HG03045 (cell line): ENCODE results near the gene TP53I11.

Experiments used
- ATAC-seq: cut with Tn5 transposase; IDR thresholded peaks from one replicate; pipeline ENCODE4 v1.9.1; 2021; ENCODE audit warnings: mild to moderate bottlenecking, moderate library complexity; ENCODE audit not compliant: unreplicated experiment

Gene TP53I11

DNA sequence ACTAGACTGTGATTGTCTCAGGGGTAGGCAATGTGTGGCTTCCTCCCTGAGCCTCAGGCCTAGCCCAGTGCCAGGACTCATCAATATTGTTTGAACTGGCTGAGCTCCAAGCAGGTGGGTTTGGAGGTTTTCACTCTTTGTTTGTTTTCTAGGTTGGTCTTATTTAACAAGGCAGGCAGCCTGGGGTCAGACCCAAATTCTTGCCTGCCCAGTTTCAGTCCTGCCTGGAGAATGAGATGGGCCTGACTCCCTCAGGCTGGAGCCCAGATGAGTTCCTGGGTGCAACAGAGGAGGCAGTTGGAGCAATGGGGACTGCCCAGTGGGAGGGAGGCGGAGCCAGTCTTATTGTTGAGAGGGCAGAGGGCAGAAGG is 28.3 kb upstream of the TP53I11 start:
- no peak for ATAC-seq

GRCh38 chr11:44978274-44978960 is 27.7 kb upstream of the TP53I11 start:
- no peak for ATAC-seq

- ATAC-seq: no peak
Measured at GRCh38 chr11:44977493-44977984, 26.9 kb upstream of the TP53I11 start.

GRCh38 chr11:44976576-44976975 is 25.9 kb upstream of the TP53I11 start:
- ATAC-seq: no peak

DNA sequence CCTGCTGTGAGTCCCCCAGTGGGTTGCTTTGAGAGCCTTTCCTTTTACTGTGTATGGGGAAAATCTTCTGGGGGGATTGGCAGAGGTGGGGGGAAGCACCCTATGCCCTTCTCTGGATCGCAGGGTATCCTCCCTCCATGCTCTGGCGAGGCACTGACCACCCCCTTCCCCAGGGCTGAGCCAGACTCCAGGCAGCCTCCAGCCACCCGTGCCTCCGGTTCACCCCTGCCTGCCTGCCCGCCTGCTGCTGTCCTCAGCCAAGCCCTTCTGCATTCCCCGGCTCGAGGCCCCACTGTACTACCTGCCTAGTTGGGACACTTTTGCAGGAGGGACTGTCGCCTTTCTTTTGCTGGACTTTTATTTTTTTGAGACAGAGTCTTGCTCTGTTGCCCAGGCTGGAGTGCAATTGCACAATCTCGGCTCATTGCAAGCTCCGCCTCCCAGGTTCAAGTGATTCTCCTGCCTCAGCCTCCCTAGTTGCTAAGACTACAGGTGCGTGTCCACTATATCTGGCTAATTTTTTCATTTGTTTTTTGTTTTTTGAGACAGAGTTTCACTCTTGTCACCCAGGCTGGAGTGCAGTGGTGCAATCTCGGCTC is 23.8 kb upstream of the TP53I11 start:
- ATAC-seq: no peak

- no peak for ATAC-seq
Measured at GRCh38 chr11:44973632-44974401, 23.1 kb upstream of the TP53I11 start.

DNA sequence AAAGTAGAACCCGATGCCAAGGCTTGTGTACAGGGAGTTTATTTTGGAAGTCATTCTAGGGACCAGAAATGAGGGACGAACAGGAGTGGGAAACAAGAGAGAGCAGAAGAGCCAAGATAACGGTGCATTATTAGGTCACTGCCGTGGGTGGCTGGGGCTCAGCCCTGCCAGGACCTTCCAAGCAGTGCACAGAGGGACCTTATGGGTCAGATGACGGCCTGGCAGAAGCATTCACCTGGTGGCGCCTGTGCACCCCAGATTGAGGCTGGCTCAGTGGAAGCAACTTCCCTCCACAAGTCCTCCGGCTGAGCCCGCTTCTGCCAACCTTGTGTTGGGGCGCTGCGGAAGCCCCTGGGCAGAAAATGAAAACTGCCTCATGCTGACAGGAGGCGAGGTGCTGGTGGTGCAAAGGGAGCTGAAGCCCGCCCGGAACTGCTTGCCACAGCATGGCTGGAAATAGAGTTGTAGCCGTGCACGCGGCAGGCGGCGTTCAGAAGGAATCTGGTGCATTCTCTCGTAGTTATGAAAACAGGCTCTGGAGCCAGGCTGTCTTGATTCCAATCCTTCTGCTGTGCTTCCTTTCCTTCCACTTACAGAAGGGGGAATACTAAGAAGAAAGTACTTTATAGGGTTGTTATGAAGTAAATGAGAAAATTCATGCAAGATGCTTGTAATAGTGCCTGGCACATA is 22.2 kb upstream of the TP53I11 start:
- no peak for ATAC-seq

DNA sequence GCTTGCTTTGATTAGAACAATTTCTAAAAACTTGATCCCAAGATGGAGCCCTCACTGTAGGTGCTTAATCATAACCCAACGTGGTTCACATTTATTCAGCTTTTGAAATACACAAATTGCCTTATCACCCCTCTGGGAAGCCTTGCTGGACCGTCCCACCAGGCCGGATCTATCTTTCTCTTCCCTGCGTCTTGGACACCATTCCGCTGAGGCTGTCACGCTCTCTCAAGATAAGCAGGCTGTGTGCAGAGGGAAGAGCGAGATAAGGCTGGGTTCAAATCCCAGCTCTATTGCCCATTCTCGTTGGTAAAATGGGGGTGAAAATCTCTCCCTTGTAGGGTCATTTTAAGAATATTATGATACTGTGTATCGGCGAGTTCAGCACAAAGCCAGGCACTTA is 20.5 kb upstream of the TP53I11 start:
- no peak for ATAC-seq

GRCh38 chr11:44970293-44970692 is 19.6 kb upstream of the TP53I11 start:
- ATAC-seq: no peak

DNA sequence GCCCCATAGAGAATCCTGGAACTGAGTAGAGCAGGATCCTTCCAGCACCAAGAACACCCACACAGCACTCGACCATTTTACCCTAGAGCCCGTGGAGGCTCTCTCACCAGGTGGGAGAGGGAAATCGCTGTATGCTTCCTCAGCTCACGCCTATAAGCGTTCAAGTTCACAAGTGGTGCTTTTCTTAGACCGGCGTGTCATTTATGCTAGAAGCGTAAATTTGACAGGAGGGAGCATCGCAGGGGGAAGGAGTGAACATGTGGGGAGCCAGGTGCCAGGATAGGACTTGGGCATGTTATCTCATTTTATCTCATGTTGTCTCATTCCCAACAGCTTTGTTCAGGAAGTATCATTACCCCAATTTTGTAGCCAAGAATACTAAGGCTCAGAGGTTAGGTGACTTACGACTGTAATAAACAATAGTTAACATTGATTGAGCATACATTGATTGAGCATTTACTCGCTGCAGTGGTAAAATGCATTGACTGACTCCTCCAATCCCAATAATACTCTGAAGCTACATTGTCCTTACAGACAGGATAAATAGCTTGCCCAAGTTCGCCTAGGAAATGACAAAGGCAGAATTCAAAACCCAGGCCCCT is 19.1 kb upstream of the TP53I11 start:
- no peak for ATAC-seq

- ATAC-seq: no peak
Measured at GRCh38 chr11:44968510-44968909, 17.8 kb upstream of the TP53I11 start.

GRCh38 chr11:44967930-44968496 is 17.3 kb upstream of the TP53I11 start:
- ATAC-seq: no peak

- ATAC-seq: no peak
Measured at GRCh38 chr11:44966694-44967093, 16.0 kb upstream of the TP53I11 start.

DNA sequence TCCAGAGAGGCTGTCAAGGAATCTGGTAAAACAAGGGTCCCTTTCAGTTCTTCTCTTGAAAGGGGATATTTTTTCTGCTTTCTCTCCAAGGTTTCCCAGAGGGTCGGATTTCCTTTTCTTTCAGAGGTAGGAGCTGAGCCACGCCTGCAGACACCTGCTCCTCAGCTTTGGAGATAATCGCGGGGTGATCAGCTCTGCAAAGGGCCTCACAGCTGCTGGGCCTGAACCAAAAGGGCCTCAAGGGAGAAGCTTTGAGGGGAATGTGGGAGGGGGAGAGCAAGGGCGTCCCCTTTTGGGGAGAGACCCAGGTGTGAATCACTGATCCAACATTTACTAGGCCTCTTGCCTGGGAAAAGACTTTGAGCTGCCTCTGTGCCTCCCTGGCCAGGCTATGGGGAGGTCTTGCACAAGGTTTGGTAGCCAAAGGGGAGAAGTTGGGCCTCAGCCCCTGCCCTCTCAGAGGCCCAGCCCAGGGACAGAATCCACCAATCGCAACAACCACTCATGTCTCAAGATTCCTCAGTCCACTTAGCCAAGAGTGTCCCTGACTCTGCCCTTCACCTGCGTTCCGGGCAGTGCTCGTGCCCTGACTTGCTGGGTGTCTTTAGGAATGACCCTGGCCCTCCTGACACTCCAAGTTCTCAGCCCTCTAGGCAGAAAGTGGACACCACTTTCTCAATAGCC is 14.0 kb upstream of the TP53I11 start:
- ATAC-seq: no peak

DNA sequence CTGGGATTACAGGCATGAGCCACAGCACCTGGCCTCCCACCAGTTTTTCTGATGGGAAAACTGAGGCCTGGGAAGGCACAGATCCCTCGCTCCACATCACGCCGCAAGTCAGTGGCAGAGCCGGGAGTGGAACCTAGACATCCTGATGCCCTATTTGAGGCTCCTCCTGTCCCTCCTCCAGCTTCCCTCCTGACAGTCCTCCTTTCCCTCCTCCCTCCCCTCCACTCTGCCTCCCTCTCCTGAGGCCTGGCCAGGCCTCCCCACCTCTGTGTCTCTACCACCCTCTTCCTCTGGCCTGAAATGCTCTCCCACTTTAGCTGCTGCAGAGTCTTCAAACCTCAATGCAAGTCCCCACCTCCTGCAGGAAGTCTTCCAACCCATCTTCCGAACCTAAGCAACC is 13.3 kb upstream of the TP53I11 start:
- no peak for ATAC-seq

DNA sequence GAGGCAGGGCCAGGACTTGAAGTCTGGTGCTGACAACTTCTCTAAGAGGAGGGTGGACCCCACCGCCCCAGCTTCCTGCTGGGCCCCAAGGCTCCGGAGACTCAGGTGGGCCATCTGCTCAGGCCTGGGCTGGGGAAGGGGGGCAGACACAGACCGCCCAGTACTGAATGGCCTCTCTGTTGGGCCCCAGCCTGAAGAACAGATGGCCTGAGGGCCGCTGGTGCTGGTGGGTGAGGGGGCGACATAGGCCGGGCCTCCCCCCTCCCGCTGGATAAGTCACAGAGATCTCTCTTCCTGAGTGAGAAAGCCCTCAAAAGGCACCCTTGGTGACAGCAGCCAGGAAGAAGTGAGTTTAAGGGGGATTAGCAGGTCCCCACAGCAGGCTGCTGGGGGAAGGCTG is 12.5 kb upstream of the TP53I11 start:
- ATAC-seq: no peak

- no peak for ATAC-seq
Measured at GRCh38 chr11:44962464-44962863, 11.8 kb upstream of the TP53I11 start.

DNA sequence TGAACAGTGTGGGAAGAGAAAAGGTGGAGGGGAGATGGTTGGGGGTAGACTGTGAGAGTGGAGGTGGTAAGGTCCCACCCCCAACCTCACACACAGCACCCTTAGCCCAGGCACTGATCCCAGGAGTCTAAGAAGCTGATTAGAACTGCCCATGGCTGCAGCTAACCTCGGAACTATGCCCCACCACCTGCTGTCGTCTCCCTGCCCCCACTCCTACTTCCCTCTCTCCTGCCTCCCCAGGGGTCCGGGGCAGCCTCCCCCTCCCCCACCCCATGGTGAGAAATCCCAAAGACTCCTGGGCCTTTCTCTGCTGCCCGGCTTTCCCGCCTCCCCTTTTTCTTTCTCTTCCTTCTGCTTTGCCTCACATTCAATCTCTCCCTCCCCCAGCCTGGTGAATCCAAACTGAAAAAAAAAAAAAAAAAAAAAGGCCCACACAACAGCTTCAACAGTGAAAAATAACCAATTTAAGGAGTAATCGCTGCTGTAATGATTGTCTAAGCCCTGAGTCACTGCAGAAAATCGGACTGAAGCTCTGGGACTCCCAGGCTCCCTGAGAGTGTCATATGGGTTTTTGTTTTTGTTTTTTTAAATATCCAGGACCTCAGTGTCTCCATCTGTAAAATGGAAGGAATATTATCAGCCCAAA is 9.6 kb upstream of the TP53I11 start:
- ATAC-seq: no peak

DNA sequence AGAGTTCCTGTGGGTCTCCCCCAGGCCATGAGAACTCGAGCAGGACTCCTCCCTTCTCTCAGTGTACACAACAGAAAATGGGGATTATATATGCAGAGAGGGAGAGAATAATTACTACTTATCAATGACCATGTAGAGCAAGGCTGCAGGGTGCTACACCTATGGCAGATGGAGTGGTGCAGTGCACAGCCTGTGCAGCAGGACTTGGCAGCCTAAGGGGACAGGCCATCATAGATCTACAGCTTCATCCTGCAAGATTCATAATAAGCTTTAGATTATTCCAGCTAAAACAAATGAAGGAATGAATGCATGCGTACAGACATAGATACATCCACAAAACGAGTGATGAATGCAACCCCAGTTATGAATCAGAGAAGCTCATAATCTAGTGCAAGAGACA is 8.4 kb upstream of the TP53I11 start:
- no peak for ATAC-seq
